HCT116 (cell line): ENCODE results near the gene TMEM106C. TPM values are rescaled to one million over a fixed set of nuclear protein-coding genes. Genes with fewer than 3 reads are reported as not detected.

ENCODE experiments used
- ATAC-seq: fragments of 200-7000 bp; cut with Tn5 transposase; 2 replicates; pipeline ENCODE4 v1.9.1; 2020; ENCODE audit warnings: mild to moderate bottlenecking, moderate library complexity
- BruUV-seq: library from RNA; stranded (reverse); fragments of 400-500 nt; replicated peaks from 2 replicates; lab custom pipeline; 2021; lab: Mats Ljungman, UMichigan
- CTCF ChIA-PET: fragments of 300-600 bp; sonication (Branson Sonifier 250); formaldehyde crosslinking; loops from one replicate; lab custom pipeline; 2021; ENCODE audit warnings: antibody characterized with exemption; lab: Charles Lee
- POLR2A ChIA-PET: fragments of 300-600, 350-600 bp; sonication (Branson Sonifier 250); formaldehyde crosslinking; loops from one replicate; lab custom pipeline; 2021; ENCODE audit warnings: antibody characterized with exemption; lab: Charles Lee
- RAD21 ChIA-PET, 2 experiments: fragments of 300-600 bp; sonication (Branson Sonifier 250); formaldehyde crosslinking; loops; one replicate each; lab custom pipeline; 2023; ENCODE audit warnings: low total read pairs in 2 of 2; ENCODE audit not compliant: uncharacterized antibody in 2 of 2, unreplicated experiment in 2 of 2, low non-redundant PET in 1 of 2; lab: Charles Lee
- DNase-seq: peaks from one replicate; pipeline ENCODE4 v3.0.0-alpha.2; 2010; ENCODE audit warnings: low read depth, low spot score
- H2AFZ ChIP-seq: fragments of 200-600 bp; shearing (Covaris generic), sonication (generic); 2 replicates; pipeline ENCODE4 v1.6.1; 2017; ENCODE audit warnings: low read depth, mixed run types, mixed read lengths, antibody characterized with exemption, low read length; ENCODE audit not compliant: poor library complexity, severe bottlenecking
- H3K27ac ChIP-seq: 2 replicates; pipeline ENCODE4 v1.5.1; 2012; ENCODE audit warnings: low read depth, low read length
- H3K27me3 ChIP-seq: fragments of 200-600 bp; sonication (generic); 2 replicates; pipeline ENCODE4 v1.6.1; 2016; ENCODE audit warnings: mixed run types, low read length, mixed read lengths; ENCODE audit not compliant: insufficient read depth
- H3K36me3 ChIP-seq, 2 experiments: fragments of 200-500 bp in 1 of 2; fragments of 200-600 bp in 1 of 2; sonication (Bioruptor generic) in 1 of 2; sonication (generic) in 1 of 2; 2 replicates each; pipeline versions ENCODE4 v1.5.1 to v1.6.1; 2014 to 2016; ENCODE audit warnings: low read length in 2 of 2, inconsistent platforms in 1 of 2, mixed read lengths in 1 of 2, mixed run types in 1 of 2; ENCODE audit not compliant: insufficient read depth in 2 of 2, control insufficient read depth in 1 of 2
- H3K4me1 ChIP-seq, 2 experiments: fragments of 200-600 bp in 1 of 2; sonication (generic) in 1 of 2; 2 replicates each; pipeline versions ENCODE4 v1.5.1 to v1.6.1; 2012 to 2017; ENCODE audit warnings: low read length in 2 of 2, inconsistent platforms in 1 of 2, mild to moderate bottlenecking in 1 of 2, mixed read lengths in 1 of 2, mixed run types in 1 of 2, moderate library complexity in 1 of 2; ENCODE audit not compliant: insufficient read depth in 2 of 2, control insufficient read depth in 1 of 2
- H3K4me2 ChIP-seq: fragments of 200-600 bp; sonication (generic); 2 replicates; pipeline ENCODE4 v1.6.1; 2017; ENCODE audit warnings: mixed run types, low read length, mixed read lengths
- H3K4me3 ChIP-seq, 2 experiments: fragments of 200-600 bp in 1 of 2; sonication (generic) in 1 of 2; replicated peaks in 1 of 2; 2 replicates each; pipeline ENCODE4 v1.5.1; 2011 to 2016; ENCODE audit warnings: low read length in 2 of 2, control low read depth in 1 of 2, low read depth in 1 of 2, mild to moderate bottlenecking in 1 of 2, mixed read lengths in 1 of 2, mixed run types in 1 of 2
- H3K79me2 ChIP-seq: fragments of 200-600 bp; sonication (generic); 2 replicates; pipeline ENCODE4 v1.6.1; 2017; ENCODE audit warnings: mild to moderate bottlenecking, mixed run types, low read length, moderate library complexity, mixed read lengths; ENCODE audit not compliant: insufficient read depth
- H3K9ac ChIP-seq: fragments of 200-600 bp; sonication (generic); 2 replicates; pipeline ENCODE4 v1.6.1; 2016; ENCODE audit warnings: low read length, mixed read lengths
- H3K9me2 ChIP-seq: fragments of 200-600 bp; sonication (generic), shearing (Covaris generic); 2 replicates; pipeline ENCODE4 v1.6.1; 2017; ENCODE audit warnings: mixed run types, mild to moderate bottlenecking, moderate library complexity; ENCODE audit not compliant: insufficient read depth
- H3K9me3 ChIP-seq, 2 experiments: fragments of 200-500 bp in 1 of 2; fragments of 200-600 bp in 1 of 2; sonication (Bioruptor generic) in 1 of 2; sonication (generic) in 1 of 2; 2 replicates each; pipeline ENCODE4 v1.6.1; 2014 to 2017; ENCODE audit warnings: low read length in 2 of 2, mixed read lengths in 2 of 2, inconsistent platforms in 1 of 2, low read depth in 1 of 2, mild to moderate bottlenecking in 1 of 2, mixed run types in 1 of 2, moderate library complexity in 1 of 2; ENCODE audit not compliant: control insufficient read depth in 1 of 2, insufficient read depth in 1 of 2
- H4K20me1 ChIP-seq: fragments of 200-600 bp; sonication (generic), shearing (Covaris generic); 2 replicates; pipeline ENCODE4 v1.6.1; 2017; ENCODE audit warnings: mixed run types, mild to moderate bottlenecking, moderate library complexity; ENCODE audit not compliant: insufficient read depth
- ATF3 ChIP-seq: IDR thresholded peaks from 2 replicates; pipeline ENCODE4 v1.6.1; 2012
- CEBPB ChIP-seq: IDR thresholded peaks from 2 replicates; pipeline ENCODE4 v1.6.1; 2012; ENCODE audit warnings: low read depth
- JUND ChIP-seq: IDR thresholded peaks from 2 replicates; pipeline ENCODE4 v1.6.1; 2012
- POLR2AphosphoS5 ChIP-seq: IDR thresholded peaks from 2 replicates; pipeline ENCODE4 v1.6.1; 2011; ENCODE audit warnings: mild to moderate bottlenecking, low read depth, low read length, moderate library complexity
- RAD21 ChIP-seq: IDR thresholded peaks from 2 replicates; pipeline ENCODE4 v1.6.1; 2012; ENCODE audit warnings: low read depth, mild to moderate bottlenecking
- REST ChIP-seq: IDR thresholded peaks from 2 replicates; pipeline ENCODE4 v1.6.1; 2012; ENCODE audit warnings: low read depth
- SP1 ChIP-seq: IDR thresholded peaks from 2 replicates; pipeline ENCODE4 v1.6.1; 2012; ENCODE audit warnings: low read depth
- YY1 ChIP-seq: IDR thresholded peaks from 2 replicates; pipeline ENCODE4 v1.6.1; 2011; ENCODE audit warnings: low read length, low read depth, moderate library complexity, mild to moderate bottlenecking; ENCODE audit not compliant: insufficient replicate concordance; ENCODE audit errors: extremely low read depth
- intact Hi-C: fragments of 100-400 bp; cut with micrococcal nuclease; formaldehyde crosslinking; loops from 2 replicates; pipeline ENCODE4 v1.10.0; 2022
- total RNA-seq: library from RNA; stranded (reverse); gene quantifications from one replicate; pipeline ENCODE4 v1.2.1, GENCODE V29; 2021; ENCODE audit not compliant: unreplicated experiment

TMEM106C gene
- total RNA-seq, 1 experiment from 2014 or later, result 94.7 TPM

GRCh38 chr12:47965581-47965980 is 2.2 kb downstream of the TMEM106C start:
- Histone ChIP-seq H3K27me3 (no peaks in the 10 kb centered on the region), H3K9me2 (no peaks in the 10 kb centered on the region), H4K20me1 (no peaks in the 10 kb centered on the region), H3K9me3 (no peaks in the 10 kb centered on the region), H3K4me1 (peaks cover 3 to 13% of the 10 kb centered on the region in 2 experiments; a peak in 3 of 4 replicates), H3K4me3 (no peak overlapping the region), H3K36me3 (peaks cover 20 to 25% of the 10 kb centered on the region in 2 experiments; a peak in 3 of 4 replicates), H2AFZ (no peak overlapping the region), H3K4me2 (no peak overlapping the region), H3K79me2 (no peaks in the 10 kb centered on the region), H3K9ac (no peak overlapping the region), H3K27ac (no peak overlapping the region)
- RAD21 ChIA-PET, result no interaction called here
- no TSS peak for BruUV-seq
- ATAC-seq, result no peak
- POLR2A ChIA-PET, result no interaction called here
- intact Hi-C loops, result no loop called here
- CTCF ChIA-PET, result no interaction called here
- no peak for DNase-seq
- no peak for TF ChIP-seq YY1
- no peak for TF ChIP-seq REST
- no peak for TF ChIP-seq RAD21
- no peak for TF ChIP-seq POLR2AphosphoS5
- no peak for TF ChIP-seq ATF3
- TF ChIP-seq JUND, result no peak
- no peak for TF ChIP-seq SP1
- no peak for TF ChIP-seq CEBPB
